DMS53 treated with DMSO at 0.1 percent for 48 hours (cell line): ENCODE measurements around the gene SH2D2A.
"Not testable (repeated sequence)": the region's sequence is repeated elsewhere in the genome, so short reads cannot be mapped to it uniquely, and the experiment has no call there.

ENCODE experiments used
- DNase-seq: peaks from one replicate; lab custom pipeline; 2025; ENCODE audit not compliant: unreplicated experiment; lab: John Stamatoyannopoulos, UW

SH2D2A gene

GRCh38 chr1:156775799-156776198 lies 40.8 kb downstream of the SH2D2A start:
- DNase-seq, result no peak

- no peak for DNase-seq
Observed at GRCh38 chr1:156773607-156774006, 43.0 kb downstream of the SH2D2A start.

GRCh38 chr1:156772728-156773497 lies 43.7 kb downstream of the SH2D2A start:
- DNase-seq, result no peak

- DNase-seq, result no peak
Observed at GRCh38 chr1:156772222-156772621, 44.4 kb downstream of the SH2D2A start.

GRCh38 chr1:156768610-156769295 lies 47.9 kb downstream of the SH2D2A start:
- DNase-seq, result no peak

- DNase-seq, result no peak
Observed at GRCh38 chr1:156767879-156768604, 48.6 kb downstream of the SH2D2A start.

- peak; percentile 99 for DNase-seq
Observed at GRCh38 chr1:156767101-156767878, 49.4 kb downstream of the SH2D2A start, which contains the start of gene PRCC. PRCC (plus strand) TSS chr1:156767535; CDS start chr1:156767772, 237 bp downstream.

GRCh38 chr1:156766298-156767100 lies 50.1 kb downstream of the SH2D2A start:
- DNase-seq, result peak; percentile 48

GRCh38 chr1:156765666-156766065 lies 51.0 kb downstream of the SH2D2A start:
- DNase-seq, result no peak

GRCh38 chr1:156765136-156765535 lies 51.5 kb downstream of the SH2D2A start:
- not testable (repeated sequence) for DNase-seq

GRCh38 chr1:156760796-156761104 lies 55.9 kb downstream of the SH2D2A start:
- no peak for DNase-seq

GRCh38 chr1:156760092-156760795 lies 56.4 kb downstream of the SH2D2A start:
- no peak for DNase-seq

GRCh38 chr1:156757572-156758253 lies 58.9 kb downstream of the SH2D2A start:
- DNase-seq, result not testable (repeated sequence)

GRCh38 chr1:156756355-156756754 lies 60.3 kb downstream of the SH2D2A start:
- no peak for DNase-seq
